NCI-H2081 treated with DMSO at 0.1 percent for 48 hours (cell line): ENCODE measurements around the gene TMEM143.
"Not testable (repeated sequence)": the region's sequence is repeated elsewhere in the genome, so short reads cannot be mapped to it uniquely, and the experiment has no call there.

Experiments used
- DNase-seq: peaks from one replicate; lab custom pipeline; 2025; lab: John Stamatoyannopoulos, UW

The TMEM143 gene

DNA sequence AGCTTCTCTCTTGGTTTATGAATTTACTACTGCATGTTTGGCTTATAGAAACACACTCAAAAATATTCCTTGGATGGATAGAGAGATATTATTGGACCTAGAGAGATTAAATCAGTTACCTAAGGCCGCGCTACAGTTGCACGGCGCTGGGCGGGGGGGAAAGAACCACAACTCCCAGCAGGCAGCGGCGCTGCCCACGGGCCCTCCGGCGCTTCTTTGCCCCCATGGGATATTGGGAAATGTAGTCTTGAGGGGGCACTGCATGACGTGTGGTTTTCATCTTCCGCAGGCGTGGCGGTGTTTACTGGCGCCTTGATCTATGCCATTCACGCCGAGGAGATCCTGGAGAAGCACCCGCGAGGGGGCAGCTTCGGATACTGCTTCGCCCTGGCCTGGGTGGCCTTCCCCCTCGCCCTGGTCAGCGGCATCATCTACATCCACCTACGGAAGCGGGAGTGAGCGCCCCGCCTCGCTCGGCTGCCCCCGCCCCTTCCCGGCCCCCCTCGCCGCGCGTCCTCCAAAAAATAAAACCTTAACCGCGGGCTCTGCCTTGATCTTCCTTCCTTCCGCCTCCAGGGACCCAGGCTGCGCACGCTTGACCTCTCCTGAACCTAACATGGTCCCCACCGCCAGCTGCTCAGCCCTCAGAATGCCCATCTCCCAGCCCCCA, 33.6 kb downstream of the TMEM143 start:
- peak; percentile 55 for DNase-seq

DNA sequence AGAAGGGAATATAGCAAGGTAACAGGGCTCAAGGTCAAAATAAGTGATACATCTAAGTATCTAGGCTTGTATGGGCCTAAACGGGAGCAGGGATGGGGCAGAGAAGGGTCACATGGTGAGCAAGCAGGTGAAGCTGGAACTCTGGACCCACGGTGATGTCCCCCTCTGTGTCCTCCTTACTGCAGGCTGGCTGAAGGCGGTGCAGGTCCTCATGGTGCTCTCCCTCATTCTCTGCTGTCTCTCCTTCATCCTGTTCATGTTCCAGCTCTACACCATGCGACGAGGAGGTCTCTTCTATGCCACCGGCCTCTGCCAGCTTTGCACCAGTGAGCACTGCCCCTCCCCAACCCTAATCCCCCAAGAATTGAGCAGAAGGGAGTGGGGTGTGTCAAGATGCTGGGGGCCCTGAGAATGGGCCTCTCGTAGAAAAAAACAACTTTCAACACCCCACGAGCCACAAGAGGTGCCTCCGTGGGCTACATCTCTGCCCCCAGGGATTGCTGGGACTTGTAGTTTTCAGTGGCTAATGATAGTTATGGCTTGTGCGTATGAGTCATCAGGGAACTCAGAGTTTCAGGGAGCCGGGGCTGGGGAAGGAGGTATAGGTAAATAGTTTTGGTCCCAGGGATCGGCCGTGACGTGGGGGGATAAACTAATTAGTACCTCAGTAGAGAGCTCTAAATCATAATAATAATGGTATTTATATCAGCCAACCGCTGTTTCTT, 34.4 kb downstream of the TMEM143 start:
- no peak for DNase-seq

DNA sequence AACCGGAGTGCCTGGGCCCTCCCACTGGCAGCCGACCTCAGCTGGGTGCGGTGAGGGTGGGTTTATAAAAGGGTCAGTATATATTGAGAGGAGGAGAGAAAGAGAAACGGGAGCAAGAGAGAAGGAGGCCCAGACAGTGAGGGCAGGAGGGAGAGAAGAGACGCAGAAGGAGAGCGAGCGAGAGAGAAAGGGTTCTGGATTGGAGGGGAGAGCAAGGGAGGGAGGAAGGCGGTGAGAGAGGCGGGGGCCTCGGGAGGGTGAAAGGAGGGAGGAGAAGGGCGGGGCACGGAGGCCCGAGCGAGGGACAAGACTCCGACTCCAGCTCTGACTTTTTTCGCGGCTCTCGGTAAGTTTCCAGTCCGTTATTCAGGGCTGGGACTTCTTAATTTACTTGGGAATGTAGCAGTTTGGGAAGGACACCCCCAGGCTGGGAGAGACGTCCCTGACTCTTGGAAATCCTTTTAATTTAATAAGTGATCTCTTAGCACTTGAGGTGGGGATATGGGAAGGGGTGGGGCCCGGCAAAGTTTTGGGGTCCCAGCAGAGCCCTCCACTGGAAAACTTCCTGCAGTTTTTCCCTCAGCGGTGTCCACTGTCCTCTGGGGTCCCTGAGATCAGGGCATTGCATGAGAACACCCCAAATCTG, 38.4 kb downstream of the TMEM143 start, which contains the start of gene EMP3:
TSS of gene EMP3 (plus strand) at position 288 of the 646 bp plus-strand sequence. CDS start 1,293 bp downstream, outside the sequence.
- DNase-seq = no peak

DNA sequence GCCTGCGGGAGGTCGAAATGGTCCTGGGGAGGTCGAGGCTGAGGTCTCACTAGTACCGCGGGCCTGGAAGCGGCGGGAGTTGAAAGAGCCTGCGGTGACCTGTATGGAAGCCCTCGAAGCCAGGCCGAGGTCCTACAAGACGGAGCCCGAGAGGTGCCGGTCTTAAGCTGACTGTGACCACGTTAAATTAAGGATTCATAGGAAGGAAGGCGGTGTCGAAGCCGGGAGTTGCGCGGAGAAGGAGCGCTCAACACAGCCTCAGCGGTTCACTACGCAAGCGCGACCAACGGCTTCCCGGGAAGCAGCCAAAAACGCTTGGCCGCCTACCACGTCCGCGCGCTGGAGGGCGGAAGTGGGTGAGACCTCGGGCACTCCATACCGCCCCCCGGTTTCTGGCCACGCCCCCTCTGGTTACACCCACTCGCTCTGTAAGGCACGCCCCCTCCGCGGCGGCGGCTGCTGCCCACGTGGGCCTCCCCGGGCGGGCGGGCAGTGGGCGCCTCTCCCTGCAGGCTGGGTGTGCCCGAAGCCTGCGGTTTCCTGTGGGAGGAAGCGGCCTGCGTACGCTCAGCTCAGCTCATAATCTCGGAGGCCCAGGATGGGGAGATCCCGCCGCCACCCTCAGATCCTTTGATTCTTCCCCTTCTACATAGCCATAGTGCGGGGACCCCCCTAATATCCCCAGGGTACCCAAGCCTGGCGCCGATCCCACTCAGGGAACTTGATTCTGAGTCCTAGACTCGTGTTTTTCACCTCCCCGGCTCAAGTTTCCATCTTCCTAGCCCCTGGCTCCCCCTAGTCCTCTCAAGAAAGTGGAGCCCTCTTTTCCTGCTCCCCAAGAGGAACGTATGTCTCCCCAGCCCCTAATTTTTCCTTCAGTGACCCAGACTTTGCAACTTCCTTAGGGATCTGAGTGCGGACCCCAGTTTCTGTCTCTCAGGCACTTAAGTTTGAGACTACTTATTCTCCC, 41.8 kb downstream of the TMEM143 start:
- DNase-seq = peak; percentile 89

DNA sequence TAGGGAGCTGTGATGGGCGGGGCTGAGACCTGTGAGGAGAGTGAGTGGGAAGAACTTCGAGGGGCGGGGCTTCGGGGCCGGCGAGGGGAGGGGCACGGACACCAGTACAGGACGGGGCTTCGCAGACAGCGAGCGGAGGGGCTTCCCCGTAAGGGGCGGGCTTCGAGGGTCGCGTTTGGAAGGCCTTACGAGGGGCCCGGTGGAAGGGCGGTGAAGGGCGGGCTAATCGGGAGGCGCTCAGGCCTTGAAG, 42.4 kb downstream of the TMEM143 start:
- DNase-seq = no peak

DNA sequence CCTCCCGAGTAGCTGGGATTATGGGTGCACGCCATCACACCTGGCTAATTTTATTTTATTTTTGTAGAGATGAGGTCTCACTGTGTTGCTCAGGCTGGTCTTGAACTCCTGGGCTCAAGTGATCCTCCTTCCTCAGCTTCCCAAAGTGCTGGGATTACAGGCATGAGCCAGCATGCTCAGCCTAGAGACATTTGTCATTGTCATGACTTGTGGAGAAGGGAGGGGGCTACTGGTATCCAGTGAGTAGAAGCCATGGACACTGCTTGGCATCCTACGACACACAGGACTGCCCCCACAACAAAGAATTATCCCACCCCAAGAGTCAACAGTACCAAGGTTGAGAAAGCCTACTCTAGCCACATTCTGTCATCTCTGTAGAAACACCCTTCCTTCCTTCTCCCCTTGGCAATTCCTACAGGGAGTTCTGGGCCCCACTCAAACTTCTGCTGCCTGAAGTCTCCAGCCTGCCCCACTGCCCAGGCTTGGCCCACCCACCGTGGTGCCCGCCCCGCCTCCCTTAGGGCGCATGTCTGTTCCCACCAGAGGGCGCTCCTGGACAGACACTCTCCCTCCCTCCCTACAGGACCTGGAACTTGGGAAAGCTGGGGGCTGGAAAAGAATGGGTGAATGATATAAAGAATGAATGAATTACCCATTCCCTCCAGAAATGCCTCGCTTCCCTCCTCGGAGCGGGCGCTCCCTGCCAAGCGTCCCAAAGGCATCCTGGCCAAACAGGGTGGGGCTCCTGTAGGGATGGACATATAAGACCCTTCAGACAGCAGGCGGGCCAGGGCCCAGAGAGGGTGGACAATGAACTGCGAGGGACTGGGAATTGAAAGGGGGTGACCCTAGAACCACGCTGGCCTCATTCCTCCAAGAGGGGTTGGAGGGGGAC, 43.8 kb downstream of the TMEM143 start:
- peak; percentile 26 for DNase-seq

DNA sequence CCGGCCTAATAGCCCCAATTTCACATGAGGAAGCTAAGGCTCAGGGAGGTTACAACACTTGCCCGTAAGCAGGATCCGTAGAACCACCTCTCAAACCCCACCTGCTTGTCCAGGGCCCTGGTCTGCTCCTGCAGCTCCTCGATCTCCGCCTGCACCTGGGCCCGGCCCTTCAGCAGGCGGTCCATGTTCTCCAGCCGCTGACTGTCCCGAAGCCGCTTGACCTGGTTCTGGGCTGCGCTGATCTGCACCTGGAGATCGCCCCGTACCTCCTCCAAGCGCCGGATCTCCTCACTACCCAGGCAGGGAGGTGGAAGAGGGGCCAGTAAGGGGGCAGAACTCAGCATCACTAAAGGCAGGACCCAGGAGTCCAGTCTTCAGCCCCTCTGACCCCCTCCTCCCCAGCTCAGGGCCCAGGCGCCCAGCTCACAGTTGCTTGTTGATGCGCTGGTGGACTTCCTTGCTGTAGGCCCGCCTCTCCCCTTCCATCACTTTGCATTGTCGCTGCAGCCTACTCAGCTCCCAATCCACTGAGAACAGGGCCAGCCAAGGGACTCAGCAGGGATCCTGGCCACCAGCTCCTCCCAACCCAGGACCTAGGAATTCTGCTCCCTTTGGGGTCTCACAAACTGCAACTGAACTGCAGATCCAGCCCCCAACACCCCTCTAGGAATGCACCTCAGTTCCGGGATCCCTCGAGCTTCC, 45.3 kb downstream of the TMEM143 start:
- DNase-seq = no peak

DNA sequence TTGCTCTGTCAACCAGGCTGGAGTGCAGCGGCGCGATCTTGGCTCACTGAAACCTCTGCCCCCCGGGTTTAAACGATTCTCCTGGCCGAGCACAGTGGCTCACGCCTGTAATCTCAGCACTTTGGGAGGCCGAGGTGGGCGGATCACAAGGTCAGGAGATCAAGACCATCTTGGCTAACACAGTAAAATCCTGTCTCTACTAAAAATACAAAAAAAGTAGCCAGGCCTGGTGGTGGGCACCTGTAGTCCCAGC, 46.1 kb downstream of the TMEM143 start:
- DNase-seq = not testable (repeated sequence)

DNA sequence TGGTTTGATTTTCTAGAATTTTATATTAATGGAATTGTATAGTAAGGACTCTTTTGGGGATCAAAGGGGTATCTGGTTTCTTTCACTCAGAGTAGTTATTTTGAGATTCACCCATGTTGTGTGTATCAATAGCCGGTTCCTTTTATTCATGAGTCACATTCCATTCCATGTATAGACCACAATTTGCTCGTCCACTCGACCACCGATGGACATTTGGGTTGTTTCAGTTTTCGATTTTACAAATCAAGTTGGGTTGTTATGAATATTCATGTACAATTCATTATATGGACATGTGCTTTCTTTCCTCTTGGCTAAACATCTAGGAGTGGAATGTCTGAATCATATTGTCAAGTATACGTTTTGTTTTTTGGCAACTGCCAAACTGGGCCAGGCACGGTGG, 48.0 kb downstream of the TMEM143 start:
- no peak for DNase-seq

DNA sequence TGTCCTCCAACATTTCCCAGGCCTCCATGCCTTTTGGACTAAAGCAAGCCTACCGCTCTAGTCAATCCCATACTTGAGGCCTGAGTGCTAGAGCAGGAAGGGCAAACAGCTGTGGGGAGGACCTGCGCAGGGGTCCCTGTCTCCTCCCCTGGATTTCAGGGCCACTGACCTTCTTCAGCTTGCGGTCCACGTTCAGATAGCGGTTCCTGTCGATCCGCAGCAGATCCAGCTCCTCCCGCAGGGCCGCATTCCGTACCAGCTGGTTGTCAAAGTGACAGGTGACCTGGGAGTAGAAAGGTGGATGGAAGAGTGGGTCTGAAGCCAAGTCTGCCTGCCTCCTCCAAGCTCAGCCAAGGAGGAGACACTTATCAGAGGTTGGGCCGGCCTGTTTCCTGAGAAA, 52.4 kb downstream of the TMEM143 start:
- no peak for DNase-seq

DNA sequence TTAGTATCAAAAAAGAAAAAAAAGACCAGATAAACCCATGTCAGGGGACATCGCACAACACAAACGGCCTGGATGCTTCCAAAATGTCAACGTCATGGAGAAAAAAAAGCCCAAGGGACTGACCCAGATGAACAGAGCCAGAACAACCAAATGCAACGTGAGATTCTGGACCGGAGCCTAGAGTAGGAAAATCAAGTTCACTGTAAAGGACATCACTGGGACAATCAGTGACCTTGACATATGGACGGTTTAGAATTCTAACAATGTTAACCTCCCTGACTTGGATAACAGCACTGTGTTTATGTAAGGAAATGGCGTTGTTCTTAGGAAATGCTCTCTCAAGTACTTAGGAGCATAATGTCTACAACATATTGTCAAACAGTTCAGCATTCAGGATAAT, 53.5 kb downstream of the TMEM143 start:
- no peak for DNase-seq

DNA sequence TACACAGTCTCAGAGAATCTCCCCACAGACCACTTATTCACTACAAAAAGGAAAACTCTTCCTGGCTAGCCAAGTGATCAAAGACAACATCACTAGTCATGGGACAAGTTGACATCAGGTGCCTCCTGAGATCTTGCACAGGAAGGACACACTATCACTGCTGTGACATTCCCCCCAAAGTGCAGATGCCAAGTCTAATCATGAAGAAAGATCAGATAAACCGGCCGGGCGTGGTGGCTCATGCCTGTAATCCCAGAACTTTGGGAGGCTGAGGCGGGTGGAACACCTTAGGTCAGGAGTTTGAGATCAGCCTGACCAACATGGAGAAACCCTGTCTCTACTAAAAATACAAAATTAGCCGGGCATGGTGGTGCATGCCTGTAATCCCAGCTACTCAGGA, 54.0 kb downstream of the TMEM143 start:
- not testable (repeated sequence) for DNase-seq

DNA sequence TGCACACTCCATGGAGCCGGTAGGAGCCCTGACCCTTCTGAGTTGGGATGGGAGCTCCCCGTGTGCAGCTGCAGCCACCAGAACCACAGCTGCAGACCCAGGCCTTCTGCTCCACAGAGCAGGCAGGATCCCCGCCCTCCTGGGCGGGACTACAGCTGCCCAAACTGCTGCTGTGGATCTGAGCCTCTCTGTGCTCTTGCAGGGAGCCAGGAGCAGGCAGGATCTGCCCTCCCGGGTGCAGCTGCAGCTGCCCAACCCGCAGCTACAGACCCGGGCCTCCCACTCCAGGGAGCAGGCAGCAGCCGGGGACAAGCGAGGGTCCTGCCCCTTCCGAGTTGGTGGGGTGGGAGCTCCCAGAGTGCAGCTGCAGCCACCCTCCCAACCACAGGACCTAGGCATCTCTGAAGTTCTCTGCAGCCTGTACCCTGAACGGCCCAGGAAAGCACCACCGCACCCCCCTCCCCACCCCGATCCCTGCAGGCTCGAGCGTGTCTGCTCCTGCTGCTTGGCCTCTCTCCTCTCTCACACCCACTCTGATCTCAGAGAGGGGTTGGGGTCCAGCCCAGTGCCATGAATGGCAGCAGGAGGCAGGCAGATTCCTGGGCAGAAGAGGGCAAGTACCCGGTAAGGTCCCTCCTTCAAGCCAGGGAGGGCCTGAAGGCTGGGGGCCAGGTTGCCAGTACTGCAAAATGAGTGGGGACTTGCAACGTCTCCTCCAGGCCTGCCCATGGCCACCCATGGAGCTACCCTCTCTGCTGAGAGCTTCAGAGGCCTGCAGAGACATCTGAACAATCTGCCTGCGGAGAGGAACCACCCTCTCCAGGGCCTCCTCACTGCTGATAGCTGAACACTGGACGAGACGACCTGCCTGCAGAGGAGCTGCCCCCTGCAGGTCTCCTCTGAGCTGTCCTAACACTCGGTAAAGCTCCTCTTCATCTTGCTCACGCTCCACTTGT, 54.8 kb downstream of the TMEM143 start:
- DNase-seq = no peak

DNA sequence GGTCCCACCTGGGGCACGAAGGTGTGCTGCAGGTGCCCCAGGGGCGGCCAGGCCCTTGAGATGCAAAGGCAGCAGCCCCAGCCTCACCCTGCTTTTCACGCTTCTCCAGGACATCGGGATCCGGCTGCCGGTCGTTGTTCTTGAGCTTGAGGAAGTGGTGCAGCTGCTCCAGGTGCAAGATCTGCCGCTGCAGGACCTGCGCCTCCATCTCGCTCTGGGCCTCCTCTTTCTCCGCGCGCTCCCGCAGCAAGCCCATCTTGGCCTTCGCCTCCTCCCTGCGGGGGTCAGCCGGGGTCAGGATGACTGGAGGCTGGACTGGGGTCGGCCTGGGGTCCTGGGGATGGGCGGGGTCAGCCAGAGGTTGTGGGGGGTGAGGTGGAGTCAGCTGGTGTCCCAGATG, 59.9 kb downstream of the TMEM143 start:
- DNase-seq = no peak

DNA sequence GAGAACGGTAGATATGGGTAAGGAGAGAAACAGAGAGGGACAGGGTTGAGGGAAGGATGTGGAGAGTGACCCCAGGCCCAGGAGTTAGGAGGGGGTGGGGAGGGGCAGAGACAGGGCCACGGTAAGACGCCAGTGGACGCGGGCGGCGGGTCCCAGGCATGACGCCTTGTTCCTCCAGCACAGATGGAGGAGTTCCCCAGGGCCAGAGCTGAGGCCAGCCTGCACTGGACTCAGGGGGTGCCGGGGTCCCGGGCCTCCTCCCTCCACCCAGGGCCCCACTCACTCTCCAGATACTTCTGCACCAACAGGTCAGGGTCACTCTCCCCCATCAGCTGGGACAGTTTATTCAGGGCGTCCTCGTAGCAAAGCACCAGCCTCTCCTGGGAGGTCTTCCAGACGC, 60.4 kb downstream of the TMEM143 start:
- no peak for DNase-seq

DNA sequence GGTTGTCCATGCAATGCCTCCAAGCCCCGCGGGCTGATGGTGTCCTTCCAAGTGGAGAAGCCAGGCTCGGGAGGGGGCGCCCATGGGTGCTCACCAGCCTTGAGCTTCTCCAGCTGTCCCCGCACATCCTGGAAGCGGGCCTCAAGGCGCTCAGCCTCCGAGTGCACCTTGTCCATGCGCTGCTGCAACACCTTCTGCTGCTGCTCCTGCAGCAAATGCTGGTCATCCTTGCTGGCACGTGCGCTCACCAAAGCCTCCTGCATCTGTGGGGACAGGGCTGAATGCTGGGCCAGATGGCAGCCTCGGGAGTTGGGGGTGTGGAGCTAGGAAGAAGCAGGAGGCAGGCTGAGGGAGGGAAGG, 61.2 kb downstream of the TMEM143 start:
- DNase-seq = no peak

DNA sequence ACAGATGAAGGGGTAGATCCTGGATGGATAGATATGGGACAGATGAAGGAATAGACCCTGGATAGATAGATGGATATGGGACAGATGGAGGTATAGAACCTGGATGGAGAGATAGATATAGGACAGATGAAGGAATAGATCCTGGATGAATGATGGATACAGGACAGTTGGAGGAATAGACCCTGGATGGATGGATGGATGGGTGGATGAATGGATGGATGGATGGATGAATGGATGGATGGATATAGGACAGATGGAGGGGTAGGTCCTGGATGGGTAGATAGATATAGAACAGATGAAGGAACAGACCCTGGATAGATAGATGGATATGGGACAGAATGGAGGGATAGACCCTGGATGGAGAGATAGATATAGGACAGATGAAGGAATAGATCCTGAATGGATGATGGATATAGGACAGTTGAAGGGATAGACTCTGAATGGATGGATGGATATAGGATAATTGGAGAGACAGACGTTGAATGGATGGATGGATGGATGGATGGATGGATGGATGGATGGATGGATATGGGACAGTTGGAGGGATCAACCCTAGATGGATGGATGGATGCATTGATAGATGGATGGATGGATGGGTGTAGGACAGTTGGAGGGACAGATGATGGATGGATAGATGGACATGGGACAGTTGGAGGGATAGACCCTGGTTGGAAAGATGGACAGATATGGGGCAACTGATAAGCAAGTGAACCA, 61.7 kb downstream of the TMEM143 start:
- no peak for DNase-seq

DNA sequence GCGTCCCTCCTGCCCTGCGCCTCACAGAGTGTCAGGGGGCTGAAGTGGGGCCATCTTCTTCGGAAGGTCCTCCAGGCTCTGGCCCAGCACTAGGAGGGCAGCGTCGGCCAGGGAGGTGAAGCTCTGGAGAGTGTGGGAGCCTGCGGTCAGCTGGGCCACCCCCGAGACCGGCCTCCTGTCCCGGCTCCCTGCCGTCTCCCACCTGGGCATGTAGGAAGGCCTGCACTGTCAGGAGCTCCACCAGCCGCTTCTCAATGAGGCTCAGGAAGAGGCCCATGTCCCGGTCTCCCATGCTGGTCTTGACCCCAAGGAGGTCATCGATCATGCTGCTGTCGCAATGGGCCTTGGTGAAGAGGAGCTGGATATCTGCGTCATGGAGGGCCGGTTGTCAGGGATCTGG, 65.8 kb downstream of the TMEM143 start:
- no peak for DNase-seq
